Measurements from ENCODE around the gene EPB41.
A peak's percentile ranks its signal among the peaks of the same experiment; 100 is the strongest.
"Not testable (repeated sequence)": the region's sequence is repeated elsewhere in the genome, so short reads cannot be mapped to it uniquely, and the experiment has no call there.

Gene EPB41

GRCh38 chr1:28950449-28950848, 36.1 kb downstream of the EPB41 start:
- H3K9me3 Mint-ChIP-seq = no peaks in the 10 kb centered on the region
- peaks cover 15% of the 10 kb centered on the region for H3K36me3 Mint-ChIP-seq (ENCODE audit: insufficient read depth)
- ATAC-seq (replicated peaks) (no peak), DNase-seq (no peak)
- peak overlapping the region; percentile 11 to 86 for H3K27ac Mint-ChIP-seq
- H3K4me1 Mint-ChIP-seq (ENCODE audit: low read depth in 2 of 2) = peaks cover 19 to 41% of the 10 kb centered on the region in 2 donors
- H3K27me3 Mint-ChIP-seq = no peaks in the 10 kb centered on the region
- H3K4me3 Mint-ChIP-seq = no peak overlapping the region

- Mint-ChIP-seq H3K36me3 (ENCODE audit: insufficient read depth) (peaks cover 5% of the 10 kb centered on the region), H3K27ac (no peak overlapping the region), H3K9me3 (no peaks in the 10 kb centered on the region), H3K4me1 (ENCODE audit: low read depth in 2 of 2) (peaks cover 32 to 43% of the 10 kb centered on the region in 2 donors), H3K27me3 (no peaks in the 10 kb centered on the region), H3K4me3 (no peak overlapping the region)
- DNase-seq (no peak), ATAC-seq (replicated peaks) (no peak)
Measured at GRCh38 chr1:28954126-28954726, 39.9 kb downstream of the EPB41 start.

- no peaks in the 10 kb centered on the region for H3K9me3 Mint-ChIP-seq
- no peak for ATAC-seq (replicated peaks)
- H3K4me1 Mint-ChIP-seq (ENCODE audit: low read depth in 2 of 2) = peaks cover 28 to 42% of the 10 kb centered on the region in 2 donors
- no peak for DNase-seq
- H3K36me3 Mint-ChIP-seq (ENCODE audit: insufficient read depth) = peaks cover 7% of the 10 kb centered on the region
- H3K27ac Mint-ChIP-seq = peak overlapping the region in 1 of 2 donors; percentile 33
- peak overlapping the region in 1 of 2 donors; percentile 11 for H3K4me3 Mint-ChIP-seq
- H3K27me3 Mint-ChIP-seq = no peaks in the 10 kb centered on the region
Measured at GRCh38 chr1:28956038-28956464, 41.7 kb downstream of the EPB41 start.

GRCh38 chr1:28962114-28962831, 47.9 kb downstream of the EPB41 start:
- not testable (repeated sequence) for ATAC-seq (replicated peaks); DNase-seq; H3K27me3 Mint-ChIP-seq; H3K9me3 Mint-ChIP-seq
- Mint-ChIP-seq H3K4me1 (ENCODE audit: low read depth in 2 of 2) (peaks cover 43 to 63% of the 10 kb centered on the region in 2 donors), H3K36me3 (ENCODE audit: insufficient read depth) (peaks cover 14% of the 10 kb centered on the region), H3K27ac (peak overlapping the region; percentile 79 to 81), H3K4me3 (peak overlapping the region; percentile 40 to 61)

- no peak for ATAC-seq (replicated peaks)
- peak overlapping the region; percentile 62 to 67 for H3K27ac Mint-ChIP-seq
Measured at GRCh38 chr1:28965271-28965870, 51.0 kb downstream of the EPB41 start.

GRCh38 chr1:28966617-28967016, 52.2 kb downstream of the EPB41 start:
- Mint-ChIP-seq H3K4me3 (no peak overlapping the region), H3K27ac (peak overlapping the region in 1 of 2 donors; percentile 68), H3K9me3 (no peaks in the 10 kb centered on the region), H3K27me3 (no peaks in the 10 kb centered on the region), H3K36me3 (ENCODE audit: insufficient read depth) (peaks cover 20% of the 10 kb centered on the region), H3K4me1 (ENCODE audit: low read depth in 2 of 2) (peaks cover 31 to 59% of the 10 kb centered on the region in 2 donors)
- ATAC-seq (replicated peaks) = no peak
- no peak for DNase-seq

More at GRCh38 chr1:28965271-28965870, 51.0 kb downstream of the EPB41 start:
- Mint-ChIP-seq H3K4me1 (ENCODE audit: low read depth in 2 of 2) (peaks cover 36 to 59% of the 10 kb centered on the region in 2 donors), H3K4me3 (peak overlapping the region; percentile 12 to 34), H3K9me3 (no peaks in the 10 kb centered on the region), H3K36me3 (ENCODE audit: insufficient read depth) (peaks cover 18% of the 10 kb centered on the region), H3K27me3 (no peaks in the 10 kb centered on the region)
- no peak for DNase-seq

- Mint-ChIP-seq H3K9me3 (no peaks in the 10 kb centered on the region), H3K4me3 (peak overlapping the region in 1 of 2 donors; percentile 18), H3K27me3 (no peaks in the 10 kb centered on the region), H3K36me3 (ENCODE audit: insufficient read depth) (peaks cover 20% of the 10 kb centered on the region), H3K4me1 (ENCODE audit: low read depth in 2 of 2) (peaks cover 26 to 67% of the 10 kb centered on the region in 2 donors), H3K27ac (peak overlapping the region; percentile 46 to 89)
- no peak for DNase-seq
- no peak for ATAC-seq (replicated peaks)
Measured at GRCh38 chr1:28971980-28972771, 57.8 kb downstream of the EPB41 start.

GRCh38 chr1:28973596-28974421, 59.4 kb downstream of the EPB41 start:
- ATAC-seq (replicated peaks) = no peak
- H3K36me3 Mint-ChIP-seq (ENCODE audit: insufficient read depth) = peaks cover 20% of the 10 kb centered on the region
- peak overlapping the region in 1 of 2 donors; percentile 18 for H3K4me3 Mint-ChIP-seq
- no peaks in the 10 kb centered on the region for H3K27me3 Mint-ChIP-seq
- H3K27ac Mint-ChIP-seq = peak overlapping the region; percentile 33 to 89
- no peak for DNase-seq
- no peaks in the 10 kb centered on the region for H3K9me3 Mint-ChIP-seq
- peaks cover 35 to 80% of the 10 kb centered on the region in 2 donors for H3K4me1 Mint-ChIP-seq (ENCODE audit: low read depth in 2 of 2)

- Mint-ChIP-seq H3K9me3 (no peaks in the 10 kb centered on the region), H3K36me3 (ENCODE audit: insufficient read depth) (peaks cover 19% of the 10 kb centered on the region), H3K4me3 (no peak overlapping the region), H3K27me3 (no peaks in the 10 kb centered on the region), H3K27ac (peak overlapping the region in 1 of 2 donors; percentile 89), H3K4me1 (ENCODE audit: low read depth in 2 of 2) (peaks cover 38 to 84% of the 10 kb centered on the region in 2 donors)
- ATAC-seq (replicated peaks) (no peak), DNase-seq (no peak)
Measured at GRCh38 chr1:28974432-28974831, 60.1 kb downstream of the EPB41 start.

- Mint-ChIP-seq H3K9me3 (no peaks in the 10 kb centered on the region), H3K4me3 (no peak overlapping the region), H3K27me3 (no peaks in the 10 kb centered on the region), H3K4me1 (ENCODE audit: low read depth in 2 of 2) (peaks cover 48 to 86% of the 10 kb centered on the region in 2 donors), H3K27ac (peak overlapping the region in 1 of 2 donors; percentile 57), H3K36me3 (ENCODE audit: insufficient read depth) (peaks cover 11% of the 10 kb centered on the region)
- ATAC-seq (replicated peaks) = no peak
- DNase-seq = no peak
Measured at GRCh38 chr1:28976248-28976647, 61.9 kb downstream of the EPB41 start.

- Mint-ChIP-seq H3K4me1 (ENCODE audit: low read depth in 2 of 2) (peaks cover 41 to 70% of the 10 kb centered on the region in 2 donors), H3K4me3 (peak overlapping the region in 1 of 2 donors; percentile 38), H3K27ac (peak overlapping the region in 1 of 2 donors; percentile 12), H3K27me3 (no peaks in the 10 kb centered on the region), H3K36me3 (ENCODE audit: insufficient read depth) (no peaks in the 10 kb centered on the region), H3K9me3 (no peaks in the 10 kb centered on the region)
- no peak for DNase-seq
- no peak for ATAC-seq (replicated peaks)
Measured at GRCh38 chr1:28981210-28981609, 66.8 kb downstream of the EPB41 start.

GRCh38 chr1:28982198-28982597, 67.8 kb downstream of the EPB41 start:
- H3K36me3 Mint-ChIP-seq (ENCODE audit: insufficient read depth) = no peaks in the 10 kb centered on the region

More at GRCh38 chr1:28982198-28982597, 67.8 kb downstream of the EPB41 start:
- H3K9me3 Mint-ChIP-seq = no peaks in the 10 kb centered on the region
- H3K4me1 Mint-ChIP-seq (ENCODE audit: low read depth in 2 of 2) = peaks cover 38 to 67% of the 10 kb centered on the region in 2 donors
- DNase-seq (no peak), ATAC-seq (replicated peaks) (no peak)
- H3K27ac Mint-ChIP-seq = no peak overlapping the region
- H3K27me3 Mint-ChIP-seq = no peaks in the 10 kb centered on the region
- H3K4me3 Mint-ChIP-seq = no peak overlapping the region

Measured in effector memory CD8-positive, alpha-beta T cell (primary cell).